ENCODE results near the gene KIF22. TPM values are rescaled to one million over a fixed set of nuclear protein-coding genes. Genes with fewer than 3 reads are reported as not detected.
"Not testable (repeated sequence)": the region's sequence is repeated elsewhere in the genome, so short reads cannot be mapped to it uniquely, and the experiment has no call there.

The KIF22 gene
- total RNA-seq, 1 donor from 2014 or later = 14.3 TPM

DNA sequence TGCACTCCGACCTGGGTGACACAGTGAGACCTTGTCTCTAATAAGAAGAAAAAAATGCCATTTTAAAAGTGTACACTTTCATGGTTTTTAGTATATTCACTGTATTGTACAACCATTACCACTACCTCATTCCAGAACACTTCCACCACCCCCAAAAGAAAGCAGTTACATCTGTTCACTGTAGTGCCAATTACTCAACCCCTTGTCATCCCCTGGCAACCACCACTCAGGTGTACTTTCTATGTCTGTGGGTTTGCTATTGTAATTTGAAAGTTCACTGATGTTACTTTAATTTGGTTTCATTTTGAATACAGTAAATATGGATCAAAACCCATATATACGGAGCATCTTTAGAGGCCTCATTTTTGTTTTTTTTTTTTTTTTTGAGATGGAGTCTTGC lies 6.4 kb upstream of the KIF22 start:
- no peak overlapping the region for H3K4me2 ChIP-seq (ENCODE audit: low read length)
- H3K9ac ChIP-seq (ENCODE audit: low read length) = no peak overlapping the region
- no peaks in the 10 kb centered on the region for H3K79me2 ChIP-seq (ENCODE audit: insufficient read depth, low read length)
- no peaks in the 10 kb centered on the region for H3K36me3 ChIP-seq (ENCODE audit: insufficient read depth, low read length)
- H3K9me3 ChIP-seq (ENCODE audit: insufficient read depth, low read depth, low read length) = no peaks in the 10 kb centered on the region
- no peaks in the 10 kb centered on the region for H3K4me1 Mint-ChIP-seq (ENCODE audit: low read depth, unreplicated experiment)
- DNase-seq (ENCODE audit: low read depth) = no peak
- no peak overlapping the region for H3K4me3 Mint-ChIP-seq (ENCODE audit: unreplicated experiment)
- peaks cover 4% of the 10 kb centered on the region for H3K9me3 Mint-ChIP-seq (ENCODE audit: unreplicated experiment)
- no peak overlapping the region for H2AFZ ChIP-seq (ENCODE audit: low read depth, low read length)
- no peak overlapping the region for H3K27ac ChIP-seq (ENCODE audit: low read depth, low read length)
- peaks cover 14% of the 10 kb centered on the region for H3K27me3 ChIP-seq (ENCODE audit: insufficient read depth, low read length)
- no peaks in the 10 kb centered on the region for H3K4me1 ChIP-seq (ENCODE audit: insufficient read depth, low read length)
- no peak overlapping the region for H3K27ac Mint-ChIP-seq (ENCODE audit: unreplicated experiment)
- H4K20me1 ChIP-seq (ENCODE audit: insufficient read depth, low read length) = no peaks in the 10 kb centered on the region
- no peak for TF ChIP-seq EZH2 (IDR thresholded peaks at IDR 0.05; ENCODE audit: insufficient read depth, low read length)
- TF ChIP-seq, protein P1, sequence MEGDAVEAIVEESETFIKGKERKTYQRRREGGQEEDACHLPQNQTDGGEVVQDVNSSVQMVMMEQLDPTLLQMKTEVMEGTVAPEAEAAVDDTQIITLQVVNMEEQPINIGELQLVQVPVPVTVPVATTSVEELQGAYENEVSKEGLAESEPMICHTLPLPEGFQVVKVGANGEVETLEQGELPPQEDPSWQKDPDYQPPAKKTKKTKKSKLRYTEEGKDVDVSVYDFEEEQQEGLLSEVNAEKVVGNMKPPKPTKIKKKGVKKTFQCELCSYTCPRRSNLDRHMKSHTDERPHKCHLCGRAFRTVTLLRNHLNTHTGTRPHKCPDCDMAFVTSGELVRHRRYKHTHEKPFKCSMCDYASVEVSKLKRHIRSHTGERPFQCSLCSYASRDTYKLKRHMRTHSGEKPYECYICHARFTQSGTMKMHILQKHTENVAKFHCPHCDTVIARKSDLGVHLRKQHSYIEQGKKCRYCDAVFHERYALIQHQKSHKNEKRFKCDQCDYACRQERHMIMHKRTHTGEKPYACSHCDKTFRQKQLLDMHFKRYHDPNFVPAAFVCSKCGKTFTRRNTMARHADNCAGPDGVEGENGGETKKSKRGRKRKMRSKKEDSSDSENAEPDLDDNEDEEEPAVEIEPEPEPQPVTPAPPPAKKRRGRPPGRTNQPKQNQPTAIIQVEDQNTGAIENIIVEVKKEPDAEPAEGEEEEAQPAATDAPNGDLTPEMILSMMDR (IDR thresholded peaks at IDR 0.05; ENCODE audit: insufficient read depth, low read depth, low read length) = no peak
- peaks cover 24% of the 10 kb centered on the region for H3K27me3 Mint-ChIP-seq (ENCODE audit: low read depth, unreplicated experiment)
- H3K4me3 ChIP-seq (ENCODE audit: insufficient read depth, low read depth, low read length) = no peak overlapping the region
- no peaks in the 10 kb centered on the region for H3K36me3 Mint-ChIP-seq (ENCODE audit: low read depth, unreplicated experiment)
- FAIRE-seq = no peak

DNA sequence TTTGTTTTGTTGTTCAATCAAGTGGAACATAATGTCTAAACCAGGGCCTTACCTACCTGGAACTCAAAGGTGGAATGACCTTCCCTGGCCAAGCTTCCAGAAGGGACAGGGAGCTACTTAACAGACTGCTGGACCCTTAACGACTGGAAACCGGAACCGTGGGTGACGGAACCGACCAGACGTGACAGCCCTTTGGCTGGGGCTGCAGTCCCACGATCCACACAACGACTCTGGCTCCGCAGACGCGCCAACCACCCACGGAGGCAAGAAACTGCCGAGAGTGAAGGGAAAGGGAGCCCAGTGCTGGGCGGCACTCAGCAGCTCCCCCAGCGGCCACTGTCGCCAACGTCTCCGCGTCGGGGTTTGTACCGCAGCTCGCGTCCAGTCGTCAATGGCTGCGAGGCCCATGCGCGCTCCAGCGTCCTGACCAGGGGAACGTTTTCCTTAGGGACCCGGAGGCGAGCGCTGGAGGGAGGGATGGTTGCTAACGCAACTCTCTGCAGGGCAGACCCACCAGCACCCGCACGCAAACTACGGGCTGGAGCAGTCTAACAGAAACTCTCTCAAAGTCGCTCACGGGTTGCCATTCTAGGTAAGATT lies 5.5 kb upstream of the KIF22 start:
- H3K36me3 Mint-ChIP-seq (ENCODE audit: low read depth, unreplicated experiment) = no peaks in the 10 kb centered on the region
- Histone ChIP-seq H3K79me2 (ENCODE audit: insufficient read depth, low read length) (no peaks in the 10 kb centered on the region), H3K4me1 (ENCODE audit: insufficient read depth, low read length) (peaks cover 2% of the 10 kb centered on the region), H3K9me3 (ENCODE audit: insufficient read depth, low read depth, low read length) (no peaks in the 10 kb centered on the region), H3K4me2 (ENCODE audit: low read length) (peak overlapping the region; percentile 78), H4K20me1 (ENCODE audit: insufficient read depth, low read length) (no peaks in the 10 kb centered on the region), H3K27ac (ENCODE audit: low read depth, low read length) (no peak overlapping the region), H3K9ac (ENCODE audit: low read length) (no peak overlapping the region), H2AFZ (ENCODE audit: low read depth, low read length) (peak overlapping the region; percentile 98), H3K36me3 (ENCODE audit: insufficient read depth, low read length) (no peaks in the 10 kb centered on the region), H3K27me3 (ENCODE audit: insufficient read depth, low read length) (peaks cover 11% of the 10 kb centered on the region), H3K4me3 (ENCODE audit: insufficient read depth, low read depth, low read length) (peak overlapping the region; percentile 32)
- peaks cover 2% of the 10 kb centered on the region for H3K9me3 Mint-ChIP-seq (ENCODE audit: unreplicated experiment)
- TF ChIP-seq EZH2 (IDR thresholded peaks at IDR 0.05; ENCODE audit: insufficient read depth, low read length) = no peak
- TF ChIP-seq, protein P1 (IDR thresholded peaks at IDR 0.05; ENCODE audit: insufficient read depth, low read depth, low read length) = peak; percentile 56
- DNase-seq (ENCODE audit: low read depth) (peak; percentile 43), FAIRE-seq (no peak)
- H3K4me1 Mint-ChIP-seq (ENCODE audit: low read depth, unreplicated experiment) = no peaks in the 10 kb centered on the region
- no peak overlapping the region for H3K27ac Mint-ChIP-seq (ENCODE audit: unreplicated experiment)
- H3K4me3 Mint-ChIP-seq (ENCODE audit: unreplicated experiment) = peak overlapping the region; percentile 45
- peaks cover 16% of the 10 kb centered on the region for H3K27me3 Mint-ChIP-seq (ENCODE audit: low read depth, unreplicated experiment)

DNA sequence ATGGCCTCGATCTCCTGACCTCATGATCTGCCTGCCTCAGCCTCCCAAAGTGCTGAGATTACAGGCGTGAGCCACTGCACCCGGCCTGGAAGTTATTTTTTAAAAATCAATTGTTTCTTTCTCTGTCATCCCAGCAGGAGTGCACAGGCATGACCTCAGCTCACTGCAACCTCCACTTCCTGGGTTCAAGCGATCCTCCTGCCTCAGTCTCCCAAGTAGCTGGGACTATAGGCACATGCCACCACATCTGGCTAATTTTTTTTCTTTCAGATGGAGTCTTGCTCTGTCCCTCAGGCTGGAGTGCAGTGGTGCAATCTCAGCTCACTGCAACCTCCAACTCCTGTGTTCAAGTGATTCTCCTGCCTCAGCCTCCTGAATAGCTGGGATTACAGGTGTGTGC lies 3.4 kb upstream of the KIF22 start:
- not testable (repeated sequence) for H3K4me1 Mint-ChIP-seq (ENCODE audit: low read depth, unreplicated experiment); DNase-seq (ENCODE audit: low read depth); H3K4me3 Mint-ChIP-seq (ENCODE audit: unreplicated experiment); H3K27me3 Mint-ChIP-seq (ENCODE audit: low read depth, unreplicated experiment); H3K36me3 ChIP-seq (ENCODE audit: insufficient read depth, low read length); H3K4me2 ChIP-seq (ENCODE audit: low read length); H3K27me3 ChIP-seq (ENCODE audit: insufficient read depth, low read length); H3K4me3 ChIP-seq (ENCODE audit: insufficient read depth, low read depth, low read length); H3K9me3 Mint-ChIP-seq (ENCODE audit: unreplicated experiment); H3K9ac ChIP-seq (ENCODE audit: low read length); H4K20me1 ChIP-seq (ENCODE audit: insufficient read depth, low read length); FAIRE-seq; H3K9me3 ChIP-seq (ENCODE audit: insufficient read depth, low read depth, low read length); H2AFZ ChIP-seq (ENCODE audit: low read depth, low read length); H3K36me3 Mint-ChIP-seq (ENCODE audit: low read depth, unreplicated experiment); H3K27ac ChIP-seq (ENCODE audit: low read depth, low read length)
- peaks cover 16% of the 10 kb centered on the region for H3K79me2 ChIP-seq (ENCODE audit: insufficient read depth, low read length)
- H3K4me1 ChIP-seq (ENCODE audit: insufficient read depth, low read length) = peaks cover 11% of the 10 kb centered on the region
- H3K27ac Mint-ChIP-seq (ENCODE audit: unreplicated experiment) = peak overlapping the region; percentile 41

Data from astrocyte (in vitro differentiated cells and primary cell).